HG02798 (cell line): Measurements from ENCODE around the gene PLA2G6.

Experiments used
- ATAC-seq: cut with Tn5 transposase; IDR thresholded peaks from one replicate; pipeline ENCODE4 v1.9.1; 2021; ENCODE audit warnings: mild to moderate bottlenecking; ENCODE audit not compliant: unreplicated experiment, poor library complexity

PLA2G6 gene

GRCh38 chr22:38114484-38115398 is 66.9 kb downstream of the PLA2G6 start:
- ATAC-seq: peak; percentile 57

- no peak for ATAC-seq
Measured at GRCh38 chr22:38112381-38112780, 69.2 kb downstream of the PLA2G6 start.

- ATAC-seq: no peak
Measured at GRCh38 chr22:38111925-38112355, 69.7 kb downstream of the PLA2G6 start.

- no peak for ATAC-seq
Measured at GRCh38 chr22:38110863-38111852, 70.5 kb downstream of the PLA2G6 start.

- ATAC-seq: no peak
Measured at GRCh38 chr22:38110008-38110862, 71.4 kb downstream of the PLA2G6 start, which contains the start of gene BAIAP2L2. BAIAP2L2 (minus strand) TSS chr22:38110684; CDS start chr22:38110525, 159 bp downstream.

GRCh38 chr22:38109371-38110001 is 72.1 kb downstream of the PLA2G6 start:
- ATAC-seq: no peak

GRCh38 chr22:38108561-38109319 is 72.9 kb downstream of the PLA2G6 start:
- ATAC-seq: no peak

GRCh38 chr22:38107692-38108515 is 73.7 kb downstream of the PLA2G6 start:
- no peak for ATAC-seq

- no peak for ATAC-seq
Measured at GRCh38 chr22:38106814-38107578, 74.6 kb downstream of the PLA2G6 start.

GRCh38 chr22:38104084-38104483 is 77.5 kb downstream of the PLA2G6 start:
- no peak for ATAC-seq

- no peak for ATAC-seq
Measured at GRCh38 chr22:38103641-38104040, 78.0 kb downstream of the PLA2G6 start.

GRCh38 chr22:38098410-38099249 is 83.0 kb downstream of the PLA2G6 start:
- no peak for ATAC-seq

- no peak for ATAC-seq
Measured at GRCh38 chr22:38097557-38098409, 83.8 kb downstream of the PLA2G6 start.

- no peak for ATAC-seq
Measured at GRCh38 chr22:38097058-38097457, 84.6 kb downstream of the PLA2G6 start.

GRCh38 chr22:38089474-38089851 is 92.2 kb downstream of the PLA2G6 start:
- no peak for ATAC-seq
